NCI-H1092 treated with DMSO at 0.1 percent for 48 hours (cell line): ENCODE data around the gene ABCA8.

Source experiments
- DNase-seq: peaks from one replicate; lab custom pipeline; 2025; lab: John Stamatoyannopoulos, UW

Gene ABCA8

GRCh38 chr17:68867759-68868516, 87.3 kb downstream of the ABCA8 start:
- DNase-seq = no peak

GRCh38 chr17:68865584-68865983, 89.6 kb downstream of the ABCA8 start:
- no peak for DNase-seq

GRCh38 chr17:68863091-68863652, 92.0 kb downstream of the ABCA8 start:
- DNase-seq = no peak

GRCh38 chr17:68861602-68862001, 93.6 kb downstream of the ABCA8 start:
- peak; percentile 20 for DNase-seq

- no peak for DNase-seq
These were observed 94.3 kb downstream of the ABCA8 start for GRCh38 chr17:68860941-68861340.

- DNase-seq = no peak
These were observed 100.7 kb downstream of the ABCA8 start for GRCh38 chr17:68854452-68854851.

- no peak for DNase-seq
These were observed 101.8 kb downstream of the ABCA8 start for GRCh38 chr17:68853439-68853838.

- no peak for DNase-seq
These were observed 102.2 kb downstream of the ABCA8 start for GRCh38 chr17:68853036-68853435.

GRCh38 chr17:68851890-68852289, 103.3 kb downstream of the ABCA8 start:
- DNase-seq = no peak

GRCh38 chr17:68850749-68851510, 104.3 kb downstream of the ABCA8 start:
- no peak for DNase-seq

GRCh38 chr17:68849673-68850610, 105.2 kb downstream of the ABCA8 start:
- DNase-seq = no peak

- DNase-seq = no peak
These were observed 107.5 kb downstream of the ABCA8 start for GRCh38 chr17:68847711-68848110.

- no peak for DNase-seq
These were observed 111.7 kb downstream of the ABCA8 start for GRCh38 chr17:68843522-68843921.

- DNase-seq = no peak
These were observed 115.1 kb downstream of the ABCA8 start for GRCh38 chr17:68840073-68840472.

- DNase-seq = no peak
These were observed 120.1 kb downstream of the ABCA8 start for GRCh38 chr17:68835071-68835470.

GRCh38 chr17:68834328-68834836, 120.8 kb downstream of the ABCA8 start:
- DNase-seq = no peak

GRCh38 chr17:68832109-68832802, 122.9 kb downstream of the ABCA8 start:
- DNase-seq = no peak

GRCh38 chr17:68831170-68831569, 124.0 kb downstream of the ABCA8 start:
- no peak for DNase-seq

- no peak for DNase-seq
These were observed 124.9 kb downstream of the ABCA8 start for GRCh38 chr17:68830313-68830712.

GRCh38 chr17:68829211-68829610, 126.0 kb downstream of the ABCA8 start:
- no peak for DNase-seq

GRCh38 chr17:68824707-68825106, 130.5 kb downstream of the ABCA8 start:
- no peak for DNase-seq
